Effector memory CD4-positive, alpha-beta T cell (primary cell): ENCODE results near the gene SMS.
A peak's percentile ranks its signal among the peaks of the same experiment; 100 is the strongest.

ENCODE experiments used
- DNase-seq, 3 donors: peaks; one replicate each; pipeline ENCODE4 v3.0.0-alpha.2; 2020
- H3K27ac ChIP-seq: 2 replicates; pipeline ENCODE4 v1.7.0; 2013; ENCODE audit warnings: mild to moderate bottlenecking, low read length, moderate library complexity; ENCODE audit not compliant: insufficient read depth, poor library complexity, severe bottlenecking
- H3K27me3 ChIP-seq: replicated peaks from 2 replicates; pipeline ENCODE4 v1.7.0; 2013; ENCODE audit warnings: mild to moderate bottlenecking, low read length; ENCODE audit not compliant: insufficient read depth, control insufficient read depth, poor library complexity, severe bottlenecking
- H3K36me3 ChIP-seq: 2 replicates; pipeline ENCODE4 v1.7.0; 2013; ENCODE audit warnings: mild to moderate bottlenecking, low read length, moderate library complexity; ENCODE audit not compliant: control insufficient read depth, insufficient read depth
- H3K4me1 ChIP-seq: 2 replicates; pipeline ENCODE4 v1.7.0; 2013; ENCODE audit warnings: low read length, mild to moderate bottlenecking; ENCODE audit not compliant: control insufficient read depth, insufficient read depth, poor library complexity, severe bottlenecking
- H3K4me3 ChIP-seq: 2 replicates; pipeline ENCODE4 v1.7.0; 2013; ENCODE audit warnings: low read length, low read depth, mild to moderate bottlenecking; ENCODE audit not compliant: insufficient read depth, poor library complexity, severe bottlenecking
- H3K9me3 ChIP-seq: 2 replicates; pipeline ENCODE4 v1.7.0; 2013; ENCODE audit warnings: mild to moderate bottlenecking, low read length, moderate library complexity; ENCODE audit not compliant: control insufficient read depth

SMS gene

DNA sequence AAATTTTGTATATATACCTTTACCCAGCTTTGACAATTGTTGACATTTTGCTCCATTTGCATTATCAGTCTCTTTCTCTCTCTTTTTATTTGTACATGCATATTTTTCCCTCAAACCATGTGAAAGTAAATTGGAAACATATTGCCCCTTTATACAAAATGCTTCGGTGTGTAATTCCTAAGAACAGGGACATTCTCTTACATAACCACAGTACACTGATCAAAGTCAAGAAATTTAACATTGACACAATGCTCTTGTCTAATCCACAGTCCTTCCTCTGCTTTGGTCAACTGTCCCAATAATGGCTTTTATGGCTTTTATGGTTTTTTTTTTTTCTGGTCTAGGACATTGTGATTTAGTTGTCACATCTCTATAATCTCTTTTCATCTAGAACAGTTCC is 9.5 kb upstream of the SMS start:
- Histone ChIP-seq H3K27ac (no peak overlapping the region), H3K4me3 (no peak overlapping the region), H3K9me3 (no peaks in the 10 kb centered on the region), H3K4me1 (no peaks in the 10 kb centered on the region), H3K36me3 (no peaks in the 10 kb centered on the region), H3K27me3 (no peaks in the 10 kb centered on the region)
- no peak for DNase-seq

DNA sequence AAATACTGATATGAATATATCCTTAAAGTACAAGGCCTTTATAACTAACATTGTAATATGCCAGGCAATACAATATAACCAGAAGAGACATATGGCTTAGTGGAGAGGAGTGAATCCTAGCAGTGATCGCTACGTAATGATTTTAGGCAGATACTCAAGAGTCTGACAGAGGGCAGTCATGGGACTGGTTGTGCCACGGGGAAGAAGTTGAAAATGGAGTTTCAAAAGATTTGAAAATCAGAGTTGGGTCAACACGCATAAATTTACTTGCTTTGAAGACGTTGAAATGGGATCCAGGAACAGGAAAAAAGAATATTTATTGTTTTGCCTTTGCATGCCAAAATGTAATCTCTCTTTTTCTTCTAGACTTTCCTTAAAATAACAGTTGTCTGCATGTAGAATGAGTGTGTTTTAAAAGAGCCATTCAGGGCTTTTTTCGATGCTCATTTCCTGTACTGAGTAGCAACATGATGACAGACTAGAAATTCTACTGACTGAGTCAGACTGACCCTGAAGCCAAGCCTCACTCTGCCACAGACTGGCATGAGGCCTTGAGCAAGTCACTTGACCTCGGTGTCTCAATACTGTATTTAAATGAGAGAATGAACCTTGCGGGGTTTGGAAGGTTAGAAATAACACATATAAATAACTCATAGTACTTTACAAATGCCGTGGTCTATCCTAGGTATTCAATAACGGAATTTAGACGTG is 8.1 kb upstream of the SMS start:
- Histone ChIP-seq H3K36me3 (no peaks in the 10 kb centered on the region), H3K4me3 (no peak overlapping the region), H3K9me3 (no peaks in the 10 kb centered on the region), H3K4me1 (no peaks in the 10 kb centered on the region), H3K27me3 (no peaks in the 10 kb centered on the region), H3K27ac (no peak overlapping the region)
- DNase-seq, result no peak

GRCh38 chrX:21933077-21933476 is 7.4 kb upstream of the SMS start:
- H3K27me3 ChIP-seq, result no peaks in the 10 kb centered on the region
- no peak overlapping the region for H3K4me3 ChIP-seq
- no peaks in the 10 kb centered on the region for H3K36me3 ChIP-seq
- H3K9me3 ChIP-seq, result no peaks in the 10 kb centered on the region
- no peaks in the 10 kb centered on the region for H3K4me1 ChIP-seq
- no peak for DNase-seq
- no peak overlapping the region for H3K27ac ChIP-seq

- Histone ChIP-seq H3K4me3 (no peak overlapping the region), H3K4me1 (no peaks in the 10 kb centered on the region), H3K27ac (no peak overlapping the region), H3K36me3 (no peaks in the 10 kb centered on the region), H3K27me3 (no peaks in the 10 kb centered on the region), H3K9me3 (no peaks in the 10 kb centered on the region)
- no peak for DNase-seq
Measured at GRCh38 chrX:21934414-21934813, 6.1 kb upstream of the SMS start.

- H3K27ac ChIP-seq, result peak overlapping the region; percentile 48
- peak overlapping the region; percentile 46 for H3K4me3 ChIP-seq
Measured at GRCh38 chrX:21939906-21940305, 603 bp upstream of the SMS start.

GRCh38 chrX:21943460-21944135 is 3.1 kb downstream of the SMS start:
- Histone ChIP-seq H3K9me3 (no peaks in the 10 kb centered on the region), H3K4me3 (no peak overlapping the region), H3K36me3 (no peaks in the 10 kb centered on the region), H3K4me1 (peaks cover 6% of the 10 kb centered on the region), H3K27ac (no peak overlapping the region), H3K27me3 (no peaks in the 10 kb centered on the region)
- no peak for DNase-seq

More at GRCh38 chrX:21939906-21940305, 603 bp upstream of the SMS start:
- H3K36me3 ChIP-seq, result no peaks in the 10 kb centered on the region
- DNase-seq, result no peak
- H3K27me3 ChIP-seq, result no peaks in the 10 kb centered on the region
- H3K9me3 ChIP-seq, result no peaks in the 10 kb centered on the region
- H3K4me1 ChIP-seq, result peaks cover 4% of the 10 kb centered on the region

GRCh38 chrX:21944136-21944615 is 3.7 kb downstream of the SMS start:
- no peak overlapping the region for H3K4me3 ChIP-seq
- no peaks in the 10 kb centered on the region for H3K27me3 ChIP-seq
- DNase-seq, result no peak
- H3K27ac ChIP-seq, result no peak overlapping the region
- no peaks in the 10 kb centered on the region for H3K9me3 ChIP-seq
- H3K4me1 ChIP-seq, result peaks cover 6% of the 10 kb centered on the region
- H3K36me3 ChIP-seq, result no peaks in the 10 kb centered on the region

DNA sequence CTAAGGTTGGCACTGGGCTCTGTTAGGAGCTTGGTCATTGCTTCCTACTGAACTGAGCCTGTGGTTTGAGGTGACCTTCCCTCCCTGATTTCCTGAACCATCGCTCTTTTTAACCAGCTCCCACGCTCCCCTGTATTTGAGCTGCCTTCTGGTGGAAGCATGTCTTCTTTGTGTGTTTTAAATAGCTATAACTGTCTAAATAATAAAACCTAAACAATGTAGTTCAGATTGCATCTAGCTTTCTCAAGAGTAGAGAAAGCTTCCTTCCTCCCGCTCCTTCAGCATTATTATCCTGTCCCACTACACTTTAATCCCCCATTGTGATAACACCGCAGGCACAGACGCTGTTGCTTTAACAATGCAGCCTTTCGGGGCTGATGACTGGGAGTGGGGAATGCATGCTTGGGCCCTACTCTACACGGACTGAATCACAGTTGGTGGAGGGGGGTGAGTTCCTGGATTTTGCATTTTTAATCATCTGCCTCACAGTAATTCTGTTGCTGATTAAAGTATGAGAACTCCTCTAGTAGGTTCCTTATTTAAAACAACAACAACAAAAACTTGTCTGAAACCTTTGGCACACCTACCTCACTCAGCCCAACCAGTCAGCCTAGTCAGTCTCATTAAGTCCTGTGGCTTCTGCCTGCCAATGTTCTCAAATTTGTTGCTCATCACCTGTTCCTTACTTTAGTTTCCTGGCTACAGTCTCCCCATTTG is 6.6 kb downstream of the SMS start:
- H3K4me3 ChIP-seq, result no peak overlapping the region
- H3K36me3 ChIP-seq, result no peaks in the 10 kb centered on the region
- no peak overlapping the region for H3K27ac ChIP-seq
- peaks cover 6% of the 10 kb centered on the region for H3K4me1 ChIP-seq
- no peaks in the 10 kb centered on the region for H3K27me3 ChIP-seq
- H3K9me3 ChIP-seq, result no peaks in the 10 kb centered on the region
- DNase-seq, result no peak

DNA sequence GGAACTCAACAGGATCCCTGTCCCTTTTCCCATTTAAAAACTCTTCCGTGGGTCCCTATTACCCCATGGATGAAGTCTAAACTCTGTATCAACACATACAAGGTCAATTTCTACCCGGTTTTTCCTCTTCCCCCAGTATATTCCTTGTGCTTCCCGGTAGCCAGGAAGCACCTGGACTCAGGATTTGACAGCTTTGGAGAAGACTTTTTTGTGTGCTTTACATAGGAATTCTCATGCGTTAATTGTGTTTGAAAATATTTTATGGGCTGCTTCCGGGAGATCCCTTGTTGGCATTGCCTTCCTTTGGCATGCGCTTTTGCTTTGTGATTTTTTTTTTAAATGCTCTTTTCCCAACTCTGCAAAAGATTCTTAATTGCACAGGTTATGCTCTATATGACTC is 7.2 kb downstream of the SMS start:
- Histone ChIP-seq H3K9me3 (no peaks in the 10 kb centered on the region), H3K4me3 (no peak overlapping the region), H3K27me3 (no peaks in the 10 kb centered on the region), H3K27ac (no peak overlapping the region), H3K36me3 (no peaks in the 10 kb centered on the region), H3K4me1 (peaks cover 3% of the 10 kb centered on the region)
- no peak for DNase-seq
